ENCODE data around the gene ZSWIM5. TPM values are rescaled to one million over a fixed set of nuclear protein-coding genes. Genes with fewer than 3 reads are reported as not detected.
"Not testable (repeated sequence)": the region's sequence is repeated elsewhere in the genome, so short reads cannot be mapped to it uniquely, and the experiment has no call there.

Gene ZSWIM5
- total RNA-seq, 1 donor from 2014 or later = 0.75 TPM

DNA sequence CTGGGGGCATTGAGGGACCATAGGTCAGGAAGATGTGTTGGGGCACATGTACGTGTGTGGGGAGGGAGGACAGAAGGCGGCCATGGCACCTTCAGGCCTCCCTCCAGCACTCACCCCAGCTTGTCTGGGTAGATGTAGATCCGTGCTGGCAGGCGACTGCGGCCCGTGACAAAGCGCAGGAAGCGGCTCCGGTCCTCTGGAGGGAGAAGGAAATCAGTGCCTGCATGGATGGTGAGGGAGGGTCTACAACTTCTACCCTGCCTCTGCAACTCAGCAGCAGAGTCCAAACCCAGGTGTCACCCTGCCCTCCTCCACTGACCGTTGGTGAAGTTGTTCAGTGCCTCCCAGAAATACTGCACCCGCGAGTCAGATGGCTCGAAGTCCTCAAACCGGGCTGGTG is 202.7 kb downstream of the ZSWIM5 start:
- DNase-seq (ENCODE audit: low read depth) = no peak

DNA sequence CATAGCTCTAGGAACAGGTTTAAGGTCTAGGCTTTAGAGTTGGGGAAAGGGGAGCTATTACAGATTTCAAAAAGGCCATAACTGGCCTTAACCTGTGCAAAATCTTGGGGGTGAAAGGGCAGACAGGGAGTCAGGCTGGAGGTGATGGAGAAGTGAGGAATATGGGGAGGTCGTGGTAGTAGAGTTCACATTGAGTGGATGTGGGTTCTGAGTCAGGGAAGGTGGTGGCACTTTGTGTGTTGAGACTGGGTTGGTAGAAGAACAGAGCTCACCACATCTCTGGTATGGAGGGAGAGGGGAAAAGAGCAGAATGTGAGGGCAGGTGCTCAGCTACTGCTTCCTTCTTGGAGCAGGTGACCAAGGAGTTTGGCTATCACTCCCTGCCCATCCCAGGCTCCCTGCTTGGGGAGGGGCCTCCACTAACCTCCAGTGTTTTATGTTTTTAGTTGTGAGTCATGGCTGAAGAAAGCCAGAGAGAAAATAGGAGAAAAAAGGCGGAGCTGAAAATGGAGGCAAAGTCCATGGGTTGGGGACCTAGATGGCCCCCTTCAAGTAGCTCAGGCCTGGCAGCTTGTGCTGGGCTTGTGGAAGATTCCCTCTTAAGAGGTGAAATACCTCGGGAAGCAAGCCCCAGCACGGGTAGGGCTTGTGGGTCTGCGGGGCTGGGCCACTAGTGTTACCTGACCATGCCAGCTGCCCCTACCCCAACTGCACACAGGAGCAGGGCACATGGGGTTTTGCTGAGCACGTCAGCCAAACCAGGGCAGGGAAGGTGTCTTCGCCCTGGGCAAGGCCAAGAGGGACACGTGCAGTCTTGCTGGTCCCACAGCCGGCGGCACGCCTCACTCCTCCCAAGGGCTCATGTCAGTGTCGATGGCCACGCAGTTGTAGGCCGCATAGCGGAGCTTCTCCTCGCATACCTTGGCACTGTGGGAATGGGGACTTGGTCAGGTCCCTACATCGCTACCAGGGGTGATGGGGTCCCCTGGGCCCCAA is 203.5 kb downstream of the ZSWIM5 start:
- no peak for DNase-seq (ENCODE audit: low read depth)

DNA sequence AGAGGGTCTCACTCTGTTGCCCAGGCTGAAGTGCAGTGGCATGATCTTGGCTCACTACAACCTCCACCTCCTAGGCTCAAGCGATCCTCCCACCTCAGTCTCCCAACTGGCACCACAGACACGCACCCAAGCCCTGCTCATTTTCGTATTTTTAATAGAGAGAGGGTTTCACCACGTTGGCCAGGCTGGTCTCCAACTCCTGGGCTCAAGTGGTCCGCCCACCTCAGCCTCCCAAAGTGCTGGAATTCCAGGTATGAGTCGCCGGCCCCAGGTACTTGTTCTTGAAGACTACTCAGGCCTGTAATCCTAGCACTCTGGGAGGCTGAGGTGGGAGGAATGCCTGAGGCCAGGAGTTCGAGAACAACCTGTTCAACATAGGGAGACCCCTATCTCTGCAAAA is 204.8 kb downstream of the ZSWIM5 start:
- not testable (repeated sequence) for DNase-seq (ENCODE audit: low read depth)

DNA sequence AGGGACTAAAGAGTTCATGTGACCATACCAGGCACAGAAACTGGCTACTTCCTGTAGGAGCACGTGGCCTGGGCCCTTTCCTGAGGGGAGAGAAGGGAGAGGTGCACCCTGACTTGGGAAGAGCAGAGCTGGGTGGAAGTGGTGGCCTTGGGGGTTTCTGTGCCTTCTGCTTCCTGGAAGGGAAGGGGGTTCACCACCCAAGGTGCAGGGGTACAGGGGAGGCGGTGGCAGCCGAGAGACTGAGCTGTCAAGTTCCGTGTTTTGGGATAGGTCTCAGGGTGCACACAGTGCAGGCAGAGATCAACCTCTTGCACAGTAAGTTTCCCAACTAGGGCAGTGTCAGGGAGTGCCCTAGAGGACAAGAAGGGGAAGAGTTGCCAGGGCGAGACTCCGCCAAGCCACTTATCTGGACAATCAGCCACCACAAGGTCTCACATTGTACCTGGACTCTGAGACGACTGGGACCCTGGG is 205.4 kb downstream of the ZSWIM5 start:
- no peak for DNase-seq (ENCODE audit: low read depth)

DNA sequence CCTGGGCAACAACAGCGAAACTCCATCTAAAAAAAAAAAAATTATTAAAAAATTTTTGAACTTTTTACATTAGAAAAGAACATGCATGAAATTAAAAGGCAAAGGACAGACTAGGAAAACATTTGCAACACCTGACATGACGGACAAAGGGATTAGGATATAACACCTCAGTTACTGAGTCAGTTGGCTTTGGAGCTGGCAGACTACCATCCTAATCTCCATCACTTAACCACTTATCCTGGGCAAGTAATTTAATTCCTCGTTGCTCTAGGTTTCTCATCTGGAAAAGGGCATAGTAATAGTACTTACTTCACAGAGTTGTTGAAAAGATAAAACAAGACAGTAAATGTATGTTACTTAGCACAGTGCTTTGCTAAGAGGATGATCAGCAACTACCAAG is 207.2 kb downstream of the ZSWIM5 start:
- DNase-seq (ENCODE audit: low read depth) = no peak

DNA sequence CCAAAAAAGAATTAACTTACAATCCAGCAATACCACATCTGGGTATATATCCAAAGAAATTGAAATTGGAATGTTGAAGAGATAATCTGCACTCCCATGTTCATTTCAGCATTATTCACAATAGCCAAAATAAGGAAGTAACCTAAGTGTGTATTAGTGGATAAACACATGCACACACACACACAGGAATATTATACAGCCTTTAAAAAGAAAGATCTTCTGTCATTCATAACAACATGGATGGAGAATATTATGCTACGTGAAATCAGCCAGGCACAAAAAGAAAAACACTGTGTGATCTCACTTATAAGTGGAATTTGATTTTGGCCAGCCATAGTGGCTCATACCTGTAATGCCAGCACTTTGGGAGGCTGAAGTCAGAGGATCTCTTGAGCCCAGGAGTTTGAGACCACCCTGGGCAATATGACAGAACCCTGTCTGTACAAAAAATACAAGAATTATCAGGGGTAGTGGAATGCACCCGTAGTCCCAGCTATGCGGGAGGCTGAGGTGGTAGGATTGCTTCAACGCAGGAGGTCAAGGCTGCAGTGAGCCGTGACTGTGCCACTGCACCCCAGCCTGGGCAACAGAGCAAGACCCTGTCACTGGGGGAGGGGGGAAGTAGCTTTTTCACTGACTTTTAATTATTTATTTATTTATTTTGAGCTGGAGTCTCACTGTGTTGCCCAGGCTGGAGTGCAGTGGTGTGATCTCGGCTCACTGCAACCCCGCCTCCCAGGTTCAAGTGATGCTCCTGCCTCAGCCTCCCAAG is 210.8 kb downstream of the ZSWIM5 start:
- DNase-seq (ENCODE audit: low read depth) = no peak

DNA sequence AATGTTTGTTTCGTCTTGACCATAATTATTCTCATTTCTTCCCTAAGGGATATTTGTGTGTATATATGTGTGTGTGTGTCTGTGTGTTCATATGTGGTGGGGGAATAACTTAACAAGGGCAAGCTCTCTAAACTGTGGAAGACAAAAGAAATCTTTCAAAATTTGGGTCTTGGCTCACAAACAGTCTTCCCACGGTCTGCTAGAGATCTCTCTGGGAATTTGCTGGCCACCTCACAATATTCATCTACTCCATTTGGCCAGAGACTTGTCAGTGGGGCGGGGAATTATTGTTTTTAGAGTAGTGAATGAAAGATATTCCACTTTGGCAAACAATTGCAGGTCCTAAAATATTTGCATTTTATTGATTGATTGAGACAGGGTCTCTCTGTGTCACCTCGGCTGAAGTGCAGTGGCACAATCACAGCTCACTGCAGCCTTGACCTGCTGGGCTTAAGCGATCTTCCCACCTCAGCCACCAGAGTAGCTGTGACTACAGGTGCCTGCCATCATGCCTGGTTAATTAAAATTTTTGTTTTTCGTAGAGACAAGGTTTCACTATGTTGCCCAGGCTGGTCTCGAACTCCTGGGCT is 212.0 kb downstream of the ZSWIM5 start:
- DNase-seq (ENCODE audit: low read depth) = no peak

DNA sequence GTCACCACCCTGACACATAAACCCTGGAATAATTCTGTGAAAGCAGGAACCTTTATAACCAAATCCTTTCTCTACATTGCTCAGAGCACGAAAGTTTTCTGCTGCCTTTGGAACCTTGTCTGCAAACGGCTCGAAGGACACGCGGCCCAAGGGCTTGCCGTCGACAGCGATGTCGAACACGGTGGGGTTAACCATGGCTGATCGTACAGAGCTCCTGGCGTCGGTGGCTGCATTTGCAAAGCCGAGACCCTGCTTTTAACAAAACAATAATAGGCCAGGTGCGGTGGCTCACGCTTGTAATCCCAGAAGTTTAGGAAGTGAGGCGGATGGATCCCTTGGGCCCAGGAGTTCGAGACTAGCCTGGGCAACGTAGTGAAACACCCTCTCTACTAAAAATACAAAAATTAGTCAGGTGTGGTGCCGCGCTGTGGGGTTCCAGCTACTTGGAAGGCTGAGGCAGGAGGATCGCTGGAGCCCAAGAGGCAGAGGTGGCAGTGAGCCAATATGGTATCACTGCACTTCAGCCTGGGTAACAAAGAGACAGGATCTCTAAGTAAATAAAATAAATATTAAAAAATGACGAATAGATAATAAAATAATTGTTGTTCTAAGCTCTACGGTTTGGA is 217.8 kb downstream of the ZSWIM5 start:
- no peak for DNase-seq (ENCODE audit: low read depth)

DNA sequence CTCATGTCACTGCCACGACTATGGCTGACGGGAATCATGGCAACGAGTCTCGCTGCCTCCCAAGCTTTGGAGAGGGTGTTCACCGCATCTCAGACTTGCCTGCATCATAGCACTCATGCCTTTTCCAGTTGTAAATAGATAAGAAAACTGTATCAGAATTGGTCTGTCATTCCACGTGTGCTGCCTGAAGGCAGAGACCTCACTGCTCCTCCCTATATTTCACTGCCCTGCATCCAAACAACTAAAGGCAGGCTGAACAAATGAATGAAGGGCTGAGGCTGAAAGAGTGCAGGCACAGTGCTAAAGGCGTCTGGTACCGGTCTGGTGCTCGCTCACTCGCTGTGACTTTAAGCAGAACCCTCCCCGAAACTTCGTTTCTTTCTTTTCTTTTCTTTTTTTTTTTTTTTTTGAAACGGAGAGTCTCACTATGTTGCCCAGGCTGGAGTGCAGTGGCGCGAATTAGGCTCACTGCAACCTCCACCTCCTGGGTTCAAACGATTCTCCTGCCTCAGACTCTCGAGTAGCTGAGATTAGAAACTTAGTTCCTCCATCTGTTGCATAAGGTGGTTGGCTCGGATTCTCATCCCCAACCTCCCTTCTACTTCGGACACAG is 220.6 kb downstream of the ZSWIM5 start:
- no peak for DNase-seq (ENCODE audit: low read depth)

DNA sequence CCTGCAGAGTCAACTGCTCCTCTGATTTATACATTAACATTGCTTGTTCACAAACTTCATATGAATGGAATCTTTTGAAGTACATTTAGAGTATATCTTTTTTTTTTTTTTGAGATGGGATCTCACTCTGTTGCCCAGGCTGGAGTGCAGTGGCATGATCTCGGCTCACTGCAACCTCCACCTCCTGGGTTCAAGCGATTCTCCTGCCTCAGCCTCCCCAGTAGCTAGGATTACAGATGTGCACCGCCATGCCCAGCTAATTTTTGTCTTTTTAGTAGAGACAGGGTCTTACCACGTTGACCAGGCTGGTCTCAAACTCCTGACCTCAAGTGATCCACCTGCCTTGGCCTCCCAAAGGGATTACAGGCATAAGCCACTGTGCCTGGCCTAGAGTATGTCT is 229.0 kb downstream of the ZSWIM5 start:
- not testable (repeated sequence) for DNase-seq (ENCODE audit: low read depth)

DNA sequence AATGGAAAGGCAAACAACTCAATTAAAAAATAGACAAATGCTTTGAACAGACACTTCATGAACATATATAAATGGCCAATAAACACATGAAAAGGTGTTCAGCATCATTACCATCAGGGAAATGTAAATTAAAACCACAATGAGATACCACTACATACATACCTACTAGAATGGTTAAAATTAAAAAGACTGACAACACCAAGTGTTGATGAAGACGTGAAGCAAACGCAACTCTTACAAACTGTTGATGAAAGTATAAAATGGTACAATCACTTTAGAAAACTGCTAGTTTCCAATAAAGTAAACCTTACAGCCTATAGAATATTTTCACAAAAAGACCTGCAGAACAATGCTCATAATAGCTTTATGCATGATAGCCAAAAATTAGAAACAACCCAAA is 230.2 kb downstream of the ZSWIM5 start:
- DNase-seq (ENCODE audit: low read depth) = no peak

DNA sequence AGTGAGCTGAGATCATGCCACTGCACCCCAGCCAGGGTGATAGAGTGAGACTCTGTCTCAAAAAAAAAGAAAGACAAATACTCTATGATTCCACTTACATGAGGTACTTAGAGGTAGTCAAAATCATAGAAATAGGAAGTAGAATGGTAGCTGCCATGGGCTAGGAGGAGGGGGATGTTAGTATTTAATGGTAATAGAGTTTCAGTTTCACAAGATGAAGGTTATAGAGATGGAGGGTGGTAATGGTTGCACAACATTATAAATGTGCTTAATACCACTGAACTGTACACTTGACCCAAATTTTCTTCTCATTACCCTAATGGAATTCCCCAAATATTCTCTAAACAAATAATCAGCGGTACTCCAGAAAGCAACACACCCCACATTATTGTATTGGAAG is 232.8 kb downstream of the ZSWIM5 start:
- DNase-seq (ENCODE audit: low read depth) = no peak

DNA sequence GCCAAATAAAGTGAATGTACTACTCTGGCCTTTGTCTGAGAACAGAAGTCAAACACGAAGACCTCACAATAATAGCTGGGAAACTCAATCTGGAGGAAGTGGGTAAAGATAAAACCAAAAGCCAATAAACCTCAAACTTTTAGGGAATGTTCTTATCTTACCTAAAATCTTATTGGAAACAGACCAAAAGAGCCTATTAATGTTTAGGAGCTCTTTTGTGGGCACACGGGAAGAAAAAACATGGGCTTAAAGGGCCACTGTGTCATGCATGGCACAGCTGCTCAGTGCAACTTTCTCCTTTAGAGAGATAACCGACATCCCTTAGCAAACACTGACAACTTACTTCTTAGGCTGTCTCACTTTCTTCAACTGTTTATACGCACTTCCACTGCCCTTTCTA is 236.1 kb downstream of the ZSWIM5 start:
- DNase-seq (ENCODE audit: low read depth) = no peak

Other genes starting within 250 kb of the ZSWIM5 start
- gene EIF2B3, start 220.0 kb downstream of the ZSWIM5 start, total RNA-seq = 29.0 and 30.2 TPM in 2 replicates
- gene HECTD3, start 195.3 kb downstream of the ZSWIM5 start, total RNA-seq = 23.1 and 53.7 TPM in 2 replicates
- gene UROD, start 194.4 kb downstream of the ZSWIM5 start, total RNA-seq = 81.5 and 156 TPM in 2 replicates
- gene HPDL, start 120.3 kb upstream of the ZSWIM5 start, total RNA-seq = 0.30 and 0.52 TPM in 2 replicates
- gene TOE1, start 133.6 kb upstream of the ZSWIM5 start, total RNA-seq = 10.4 and 13.5 TPM in 2 replicates
- gene MUTYH, start 133.8 kb upstream of the ZSWIM5 start, total RNA-seq = 9.4 and 13.5 TPM in 2 replicates

All from renal cortical epithelial cell (primary cell).